A673 (cell line): ENCODE results near the gene DENND6B.

Experiments
- EZH2 ChIP-seq: fragments of 200-600 bp; sonication (generic); IDR thresholded peaks from 2 replicates; pipeline ENCODE4 v1.6.1; 2017; ENCODE audit warnings: borderline replicate concordance, low read depth, mild to moderate bottlenecking, mixed read lengths, antibody characterized with exemption, low read length; ENCODE audit not compliant: poor library complexity, severe bottlenecking
- TF ChIP-seq, protein P1 (sequence below): fragments of 300-800, 200-600 bp; sonication (generic); conservative IDR thresholded peaks from 2 replicates; pipeline ENCODE4 v1.5.1; 2017; ENCODE audit warnings: low read depth, mild to moderate bottlenecking, antibody characterized with exemption, low read length, moderate library complexity, mixed read lengths

DNA sequence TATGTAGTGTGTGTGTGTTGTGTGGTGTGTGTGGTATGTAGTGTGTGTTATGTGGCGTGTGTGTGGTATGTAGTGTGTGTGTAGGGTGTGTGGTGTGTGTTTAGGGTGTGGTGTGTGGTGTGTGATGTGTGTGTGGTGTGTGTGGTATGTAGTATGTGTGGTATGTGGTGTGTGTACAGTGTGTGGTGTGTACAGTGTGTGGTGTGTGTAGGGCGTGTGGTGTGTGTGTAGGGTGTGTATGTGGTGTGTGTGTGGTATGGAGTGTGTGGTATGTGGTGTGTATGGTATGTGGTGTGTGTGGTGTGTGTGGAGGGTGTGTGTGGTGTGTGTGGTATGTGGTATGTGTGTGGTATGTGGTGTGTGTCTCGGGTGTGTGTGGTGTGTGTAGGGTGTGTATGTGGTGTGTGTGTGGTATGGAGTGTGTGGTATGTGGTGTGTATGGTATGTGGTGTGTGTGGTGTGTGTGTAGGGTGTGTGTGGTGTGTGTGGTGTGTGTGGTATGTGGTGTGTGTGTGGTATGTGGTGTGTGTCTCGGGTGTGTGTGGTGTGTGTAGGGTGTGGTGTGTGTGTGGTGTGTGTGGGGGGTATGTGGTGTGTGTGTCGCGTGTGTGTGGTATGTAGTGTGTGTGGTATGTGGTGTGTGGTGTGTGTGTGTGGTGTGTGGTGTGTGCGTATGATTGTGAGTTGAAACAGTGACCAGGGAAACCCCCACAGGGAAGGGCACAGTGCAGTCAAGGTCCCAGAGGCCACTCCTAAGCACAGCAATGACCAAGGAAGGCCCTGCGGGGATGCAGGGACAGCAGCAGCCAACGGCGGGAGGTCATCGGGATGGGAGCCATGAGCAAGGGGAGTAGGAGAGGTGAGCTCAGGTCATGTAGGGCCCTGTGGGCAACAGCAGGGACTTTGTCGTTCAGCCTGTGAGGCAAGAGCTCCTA lies 13.4 kb upstream of the DENND6B start:
- TF ChIP-seq, protein P1, sequence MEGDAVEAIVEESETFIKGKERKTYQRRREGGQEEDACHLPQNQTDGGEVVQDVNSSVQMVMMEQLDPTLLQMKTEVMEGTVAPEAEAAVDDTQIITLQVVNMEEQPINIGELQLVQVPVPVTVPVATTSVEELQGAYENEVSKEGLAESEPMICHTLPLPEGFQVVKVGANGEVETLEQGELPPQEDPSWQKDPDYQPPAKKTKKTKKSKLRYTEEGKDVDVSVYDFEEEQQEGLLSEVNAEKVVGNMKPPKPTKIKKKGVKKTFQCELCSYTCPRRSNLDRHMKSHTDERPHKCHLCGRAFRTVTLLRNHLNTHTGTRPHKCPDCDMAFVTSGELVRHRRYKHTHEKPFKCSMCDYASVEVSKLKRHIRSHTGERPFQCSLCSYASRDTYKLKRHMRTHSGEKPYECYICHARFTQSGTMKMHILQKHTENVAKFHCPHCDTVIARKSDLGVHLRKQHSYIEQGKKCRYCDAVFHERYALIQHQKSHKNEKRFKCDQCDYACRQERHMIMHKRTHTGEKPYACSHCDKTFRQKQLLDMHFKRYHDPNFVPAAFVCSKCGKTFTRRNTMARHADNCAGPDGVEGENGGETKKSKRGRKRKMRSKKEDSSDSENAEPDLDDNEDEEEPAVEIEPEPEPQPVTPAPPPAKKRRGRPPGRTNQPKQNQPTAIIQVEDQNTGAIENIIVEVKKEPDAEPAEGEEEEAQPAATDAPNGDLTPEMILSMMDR, result no peak
- no peak for TF ChIP-seq EZH2
